Suprapubic skin (tissue), 4 donors: ENCODE measurements around the gene UBXN1.

Experiments
- CTCF ChIP-seq, 2 donors: fragments of 200-600 bp in 1 of 2; fragments of 450-650 bp in 1 of 2; sonication (generic) in 1 of 2; IDR thresholded peaks; one replicate each; pipeline ENCODE4 v1.5.1; 2016 to 2019; ENCODE audit warnings: antibody characterized with exemption in 2 of 2, mild to moderate bottlenecking in 1 of 2, moderate library complexity in 1 of 2
- EP300 ChIP-seq: sonication (generic); formaldehyde crosslinking; IDR thresholded peaks from one replicate; pipeline ENCODE4 v1.6.1; 2017; ENCODE audit warnings: antibody characterized with exemption
- POLR2A ChIP-seq, 2 donors: fragments of 450-650 bp; IDR thresholded peaks; one replicate each; pipeline ENCODE4 v1.6.1; 2017; ENCODE audit warnings: antibody characterized with exemption in 2 of 2, mild to moderate bottlenecking in 2 of 2, moderate library complexity in 2 of 2
- POLR2AphosphoS5 ChIP-seq, 3 donors: sonication (generic); formaldehyde crosslinking; IDR thresholded peaks; one replicate each; pipeline ENCODE4 v1.6.1; 2017; ENCODE audit warnings: antibody characterized with exemption in 3 of 3

GRCh38 chr11:62712276-62712812 lies 33.5 kb upstream of the UBXN1 start:
- no peak for TF ChIP-seq CTCF (IDR thresholded peaks at IDR 0.05)
- TF ChIP-seq POLR2A (IDR thresholded peaks at IDR 0.05) = no peak
- no peak for TF ChIP-seq POLR2AphosphoS5 (IDR thresholded peaks at IDR 0.05)
- no peak for TF ChIP-seq EP300
